ENCODE measurements around the gene BICC1. TPM values are rescaled to one million over a fixed set of nuclear protein-coding genes. Genes with fewer than 3 reads are reported as not detected.

The BICC1 gene
- total RNA-seq, 1 experiment from 2014 or later, result 11.8 TPM

DNA sequence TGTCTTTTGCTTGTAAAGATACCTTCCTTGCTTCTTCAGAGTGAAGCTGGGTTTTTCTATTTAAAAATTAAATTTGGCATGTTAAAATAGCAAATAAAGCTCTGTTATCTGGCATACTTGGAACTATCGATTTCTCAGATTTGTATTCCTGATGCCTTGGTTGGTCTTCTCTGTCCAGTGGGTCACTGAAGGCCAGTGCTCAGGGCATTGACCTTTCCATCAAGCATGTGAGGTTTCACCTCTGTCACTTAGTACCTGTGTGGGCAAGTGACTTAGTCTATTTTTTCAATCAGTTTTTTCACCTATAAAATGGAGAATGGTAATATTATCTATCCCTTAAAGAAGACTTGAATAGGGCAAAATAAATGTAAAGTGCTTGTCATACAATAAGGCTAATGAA lies 311.3 kb downstream of the BICC1 start:
- no peak for DNase-seq (ENCODE audit: low spot score)

- DNase-seq (ENCODE audit: low spot score), result no peak
Observed at GRCh38 chr10:58824396-58824795, 311.7 kb downstream of the BICC1 start.

DNA sequence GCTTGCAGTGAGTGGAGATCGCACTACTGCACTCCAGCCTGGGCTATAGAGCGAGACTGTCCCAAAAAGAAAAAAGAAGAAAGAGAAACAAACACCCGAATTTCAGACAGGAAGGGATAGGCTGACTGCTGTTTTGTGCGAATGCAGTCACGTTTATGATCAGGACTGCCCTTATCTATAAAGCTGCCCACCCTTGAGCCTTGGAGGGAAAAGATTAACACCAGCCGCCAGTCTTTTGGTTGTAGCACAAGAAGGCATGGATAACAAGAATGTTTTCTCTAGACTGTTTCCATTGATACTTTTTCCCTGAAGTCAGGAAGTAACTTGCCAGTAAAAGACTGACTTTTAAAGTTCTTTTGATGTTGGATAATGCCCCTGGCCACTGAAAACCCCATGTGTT lies 314.0 kb downstream of the BICC1 start:
- no peak for DNase-seq (ENCODE audit: low spot score)

DNA sequence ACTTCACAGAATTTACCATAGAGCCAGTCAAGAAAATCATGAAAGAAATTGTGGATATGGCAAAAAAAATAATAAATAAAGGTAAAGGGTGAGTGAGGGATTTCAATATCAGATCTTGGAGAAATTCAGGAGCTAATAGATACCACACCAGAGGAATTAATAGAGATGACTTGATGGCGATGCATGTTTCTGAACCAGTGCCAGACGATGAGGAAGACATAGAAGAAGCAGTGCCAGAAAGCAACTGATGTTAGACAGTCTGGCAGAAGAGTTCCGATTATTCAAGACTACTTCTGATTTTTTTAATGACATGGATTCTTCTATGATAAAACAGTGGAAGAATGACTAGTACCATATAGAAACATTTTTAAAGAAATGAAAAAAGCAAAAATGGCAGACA lies 314.7 kb downstream of the BICC1 start:
- no peak for DNase-seq (ENCODE audit: low spot score)

DNA sequence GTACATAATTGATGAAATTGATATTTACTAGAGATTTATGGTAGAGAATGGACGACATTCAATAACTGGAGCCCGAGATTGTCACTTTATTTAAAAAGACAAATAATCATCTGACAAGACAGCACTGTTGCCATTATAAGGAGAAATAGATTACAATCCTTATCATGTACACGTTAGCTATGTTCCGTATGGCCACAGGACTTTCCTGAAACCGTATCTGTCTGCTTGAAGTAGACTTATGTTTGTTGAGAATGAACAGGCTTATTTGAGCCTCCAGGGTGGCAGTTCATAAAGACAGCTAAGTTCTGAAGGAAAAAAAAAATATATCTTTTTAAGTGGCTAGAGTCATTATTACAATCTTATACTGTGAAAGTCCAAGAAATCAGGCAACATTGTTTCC lies 317.2 kb downstream of the BICC1 start:
- DNase-seq (ENCODE audit: low spot score), result no peak

GRCh38 chr10:58830697-58831096 lies 318.0 kb downstream of the BICC1 start:
- DNase-seq (ENCODE audit: low spot score), result no peak

DNA sequence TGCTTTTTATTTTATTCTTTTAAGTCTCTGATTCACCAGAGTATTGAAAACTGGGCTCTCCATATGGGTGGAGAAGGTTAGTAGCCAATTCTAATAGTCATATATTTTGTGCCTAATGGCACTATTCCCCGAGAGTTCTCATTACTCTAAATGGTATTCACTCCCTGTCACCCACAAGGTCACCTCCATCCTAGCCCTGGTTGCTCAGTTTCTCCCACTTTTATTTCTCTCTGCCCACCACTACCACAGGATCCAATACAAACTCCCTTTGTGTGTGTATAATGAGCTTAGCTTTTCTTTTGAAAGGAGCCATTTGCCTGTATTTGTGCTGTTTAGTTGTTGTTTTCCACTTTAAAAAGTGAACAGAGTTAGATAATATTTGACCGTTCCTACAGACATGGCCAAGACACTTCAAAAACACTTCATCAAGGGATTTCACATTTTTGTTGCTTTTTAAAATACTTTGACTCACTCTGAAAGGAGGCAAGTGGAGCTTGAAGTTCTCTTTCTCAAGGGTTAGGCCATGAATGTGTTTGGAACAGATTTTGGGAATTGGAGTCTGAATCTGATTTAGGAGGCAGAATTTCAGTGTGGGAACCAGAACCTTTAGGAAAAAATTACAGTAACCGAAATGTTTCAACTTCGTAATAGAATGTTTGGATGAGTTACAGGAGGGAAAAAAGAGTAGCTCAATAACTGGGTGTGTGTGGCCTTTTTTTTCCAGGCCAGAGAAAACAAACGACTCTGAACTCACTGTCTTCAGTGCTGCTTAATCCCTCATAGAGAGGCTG lies 321.3 kb downstream of the BICC1 start:
- DNase-seq (ENCODE audit: low spot score), result no peak

DNA sequence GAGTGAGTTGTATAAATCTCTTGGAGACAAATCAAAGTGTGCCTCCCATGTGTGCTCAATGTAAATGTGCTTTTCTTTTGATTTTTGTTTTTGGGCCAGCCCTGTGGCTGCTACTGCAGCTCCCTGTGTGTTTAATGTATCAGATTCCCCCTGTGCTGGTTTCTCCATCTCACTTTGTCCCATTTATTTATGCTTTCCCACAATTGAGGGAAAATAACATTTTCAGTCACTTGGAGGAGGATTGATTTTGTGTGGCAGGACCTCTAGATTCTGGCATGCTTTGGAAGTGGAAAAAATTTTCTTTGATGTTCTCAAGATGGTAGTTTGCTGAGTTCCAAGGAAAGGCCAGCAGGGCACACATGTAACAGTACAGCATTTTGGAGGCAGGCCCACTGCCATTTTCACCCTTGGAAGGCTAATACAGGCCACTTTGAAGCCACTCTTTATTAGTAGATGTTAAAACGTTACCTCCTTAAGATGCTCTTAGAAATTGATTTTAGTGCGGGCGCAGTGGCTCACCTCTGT lies 323.6 kb downstream of the BICC1 start:
- no peak for DNase-seq (ENCODE audit: low spot score)

- DNase-seq (ENCODE audit: low spot score), result no peak
Observed at GRCh38 chr10:58836991-58837575, 324.4 kb downstream of the BICC1 start.

DNA sequence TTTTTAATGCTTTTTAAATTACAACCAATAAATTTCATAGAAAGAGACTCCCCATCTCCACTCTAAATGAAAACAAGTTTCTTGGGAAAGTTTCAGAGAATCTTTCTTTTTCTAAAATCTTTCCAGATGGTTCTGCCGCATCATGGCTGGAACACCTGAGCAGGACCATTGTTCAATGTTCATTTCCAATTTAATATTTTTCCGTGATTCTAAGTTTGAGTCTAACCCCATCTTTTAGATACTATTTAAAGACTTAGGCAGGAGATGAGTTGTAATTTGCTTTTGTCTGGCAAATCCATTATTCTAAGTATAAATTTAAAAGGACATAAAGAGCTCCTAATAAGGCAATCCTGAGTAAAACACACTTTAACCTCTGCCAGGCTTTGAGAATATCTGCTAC lies 325.2 kb downstream of the BICC1 start:
- DNase-seq (ENCODE audit: low spot score), result no peak

DNA sequence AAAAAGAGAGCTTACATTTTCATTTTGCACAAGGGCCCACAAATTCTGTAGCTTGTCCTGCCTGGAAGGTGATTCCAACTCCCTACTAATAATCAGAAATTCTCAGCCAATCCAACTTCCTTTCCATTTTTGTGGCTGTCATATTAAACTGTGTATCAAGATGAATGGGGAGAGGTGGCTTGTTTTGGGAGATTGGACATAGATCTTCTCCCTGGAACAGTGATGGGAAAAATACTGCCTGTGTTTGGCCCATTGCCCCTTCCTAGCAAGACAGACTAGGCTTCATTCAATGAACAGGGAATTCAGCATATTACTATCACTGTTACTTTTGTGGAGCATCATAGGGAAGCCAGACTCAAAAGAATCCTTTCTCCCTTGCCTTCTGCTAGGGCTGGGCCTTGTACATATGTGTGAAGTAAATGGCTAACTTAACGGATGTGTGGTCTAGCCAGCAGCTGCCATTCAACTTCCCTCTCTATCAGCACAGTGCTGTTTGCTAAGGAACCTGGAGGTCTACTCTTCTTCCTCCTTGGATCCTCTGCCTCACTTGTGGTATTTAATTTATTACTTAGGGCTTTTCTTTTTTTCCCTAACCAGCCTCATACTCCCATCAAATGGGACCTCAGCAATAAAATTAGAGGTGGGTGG lies 326.0 kb downstream of the BICC1 start:
- DNase-seq (ENCODE audit: low spot score), result no peak

GRCh38 chr10:58839771-58840170 lies 327.1 kb downstream of the BICC1 start:
- DNase-seq (ENCODE audit: low spot score), result no peak

DNA sequence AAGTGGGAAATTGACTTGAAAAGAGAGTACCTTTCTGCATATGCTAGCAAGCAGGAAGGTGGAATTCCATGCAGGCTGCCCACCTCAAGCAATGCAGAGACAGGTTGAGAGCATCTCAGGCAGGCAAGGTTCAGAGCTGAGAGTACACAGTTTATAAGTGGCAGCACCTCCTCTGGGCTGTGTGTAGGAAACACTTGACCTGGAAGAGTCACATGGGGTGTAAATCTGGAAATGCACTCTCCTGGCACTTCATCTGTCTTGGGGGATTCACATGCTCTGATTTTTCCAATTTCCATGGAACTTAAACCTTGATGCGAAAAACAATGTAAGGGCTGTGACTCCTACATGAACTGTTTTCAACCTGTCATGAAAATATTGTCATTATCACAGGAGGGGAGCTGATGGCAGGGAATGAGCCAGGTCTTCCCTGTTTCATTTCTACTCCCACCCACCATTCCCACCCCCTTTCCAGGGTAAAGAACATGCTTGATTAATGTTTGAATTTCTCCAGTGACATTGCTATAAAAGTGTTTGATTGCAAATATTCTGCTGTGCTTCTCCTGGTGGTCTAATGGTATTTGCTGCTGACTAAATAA lies 328.3 kb downstream of the BICC1 start:
- DNase-seq (ENCODE audit: low spot score), result no peak

- DNase-seq (ENCODE audit: low spot score), result no peak
Observed at GRCh38 chr10:58842860-58843376, 330.2 kb downstream of the BICC1 start.

GRCh38 chr10:58843760-58844159 lies 331.1 kb downstream of the BICC1 start:
- no peak for DNase-seq (ENCODE audit: low spot score)

- DNase-seq (ENCODE audit: low spot score), result no peak
Observed at GRCh38 chr10:58844680-58845079, 332.0 kb downstream of the BICC1 start.

- DNase-seq (ENCODE audit: low spot score), result no peak
Observed at GRCh38 chr10:58846856-58847255, 334.2 kb downstream of the BICC1 start.

DNA sequence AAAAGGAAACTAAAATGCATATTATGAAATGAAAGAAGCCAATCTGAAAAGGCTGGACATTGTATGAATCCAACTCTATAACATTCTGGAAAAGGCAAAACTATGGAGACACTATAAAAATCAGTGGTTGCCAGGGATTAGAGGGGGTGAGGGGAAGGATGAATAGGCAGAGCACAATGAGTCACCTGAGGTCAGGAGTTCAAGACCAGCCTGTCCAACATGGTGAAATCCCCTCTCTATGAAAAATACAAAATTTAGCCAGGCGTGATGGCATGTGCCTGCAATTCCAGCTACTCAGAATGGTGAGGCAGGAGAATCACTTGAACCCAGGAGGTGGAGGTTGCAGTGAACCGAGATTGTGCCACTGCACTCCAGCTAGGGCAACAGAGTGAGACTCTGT lies 338.9 kb downstream of the BICC1 start:
- DNase-seq (ENCODE audit: low spot score), result no peak

DNA sequence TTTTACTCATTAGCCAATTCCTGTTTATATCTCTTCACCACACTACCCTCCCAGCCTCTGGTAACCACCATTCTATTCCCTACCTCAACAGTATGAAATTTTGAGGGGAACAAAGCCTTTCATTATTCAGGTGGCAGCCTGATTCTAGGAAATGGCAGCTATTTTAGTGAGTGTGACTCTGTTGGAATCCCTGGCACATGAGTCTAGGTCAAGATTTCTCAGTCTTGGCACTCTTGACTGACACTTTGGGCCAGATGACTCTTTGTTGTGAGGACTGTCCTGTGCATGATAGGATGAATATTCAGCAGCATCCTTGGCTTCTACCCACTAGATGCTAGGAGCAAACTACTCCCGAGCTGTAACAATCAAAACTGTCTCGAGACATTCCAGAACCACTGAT lies 341.0 kb downstream of the BICC1 start:
- no peak for DNase-seq (ENCODE audit: low spot score)

DNA sequence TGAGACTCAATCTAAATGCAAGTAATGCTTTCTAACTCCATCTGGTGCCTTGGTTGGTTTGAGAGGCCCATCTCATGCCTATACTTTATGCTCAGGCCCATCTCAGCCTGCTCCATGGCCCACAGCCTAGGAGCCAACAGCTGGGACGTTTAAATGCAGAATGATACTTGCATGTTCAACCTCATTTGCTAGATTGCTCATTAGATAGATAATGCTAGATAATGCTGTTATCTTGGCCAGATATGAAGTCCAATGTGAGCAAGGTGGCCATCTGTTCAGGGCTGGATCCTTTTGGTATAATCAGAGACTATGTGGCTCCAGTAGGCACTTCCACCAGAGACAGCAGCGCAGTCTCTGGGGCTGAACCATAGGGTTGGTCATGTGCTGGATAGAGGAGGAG lies 342.1 kb downstream of the BICC1 start:
- DNase-seq (ENCODE audit: low spot score), result no peak

GRCh38 chr10:58856508-58857240 lies 344.0 kb downstream of the BICC1 start:
- DNase-seq (ENCODE audit: low spot score), result peak; percentile 89
